Tibial artery (tissue), 4 donors: ENCODE results near the gene CRYL1.

Experiments
- DNase-seq, 2 donors: peaks; one replicate each; pipeline ENCODE4 v3.0.0-alpha.2; 2019
- H3K27ac ChIP-seq, 2 donors: fragments of 200-600 bp; sonication (generic) in 1 of 2; 1 replicate in 1 of 2; 2 replicates in 1 of 2; pipeline ENCODE4 v1.5.1; 2018 to 2019; ENCODE audit warnings: mild to moderate bottlenecking in 1 of 2
- H3K27me3 ChIP-seq, 2 donors: fragments of 200-600 bp; sonication (generic) in 1 of 2; one replicate each; pipeline versions ENCODE4 v1.5.1 to v1.6.0; 2016 to 2019
- H3K36me3 ChIP-seq, 3 donors: fragments of 200-600 bp; sonication (generic) in 2 of 3; one replicate each; pipeline ENCODE4 v1.5.1; 2016 to 2019; ENCODE audit warnings: mild to moderate bottlenecking in 2 of 3
- H3K4me1 ChIP-seq, 4 donors: fragments of 200-600 bp; sonication (generic) in 2 of 4; 1 replicate in 3 of 4; 2 replicates in 1 of 4; pipeline ENCODE4 v1.5.1; 2016 to 2019
- H3K4me3 ChIP-seq, 2 donors: fragments of 200-600 bp; sonication (generic) in 1 of 2; 1 replicate in 1 of 2; 2 replicates in 1 of 2; pipeline ENCODE4 v1.5.1; 2018 to 2019; ENCODE audit warnings: mild to moderate bottlenecking in 2 of 2
- H3K9me3 ChIP-seq, 3 donors: fragments of 200-600 bp; sonication (generic) in 1 of 3; one replicate each; pipeline ENCODE4 v1.5.1; 2016 to 2019
- CTCF ChIP-seq, 2 experiments: fragments of 200-600 bp in 1 of 2; fragments of 450-650 bp in 1 of 2; IDR thresholded peaks; one replicate each; pipeline ENCODE4 v1.5.1; 2017 to 2019; ENCODE audit warnings: antibody characterized with exemption in 2 of 2, mild to moderate bottlenecking in 1 of 2, moderate library complexity in 1 of 2
- intact Hi-C: fragments of 100-400 bp; cut with DNase I; formaldehyde crosslinking; loops from one replicate; pipeline ENCODE4 v1.15.0; 2023; ENCODE audit warnings: low total_unique reads

Gene CRYL1

GRCh38 chr13:20498129-20498528, 27.5 kb downstream of the CRYL1 start:
- Histone ChIP-seq H3K36me3 (no peaks in the 10 kb centered on the region), H3K4me1 (peaks cover 0 to 8% (median 0%) of the 10 kb centered on the region in 4 donors), H3K4me3 (no peak overlapping the region), H3K27me3 (no peaks in the 10 kb centered on the region), H3K27ac (no peak overlapping the region), H3K9me3 (no peaks in the 10 kb centered on the region)
- TF ChIP-seq CTCF (IDR thresholded peaks at IDR 0.05), result no peak
- no peak for DNase-seq
- intact Hi-C loops, result loop anchor here (10.0 kb wide), 2 partner anchors 217 to 337 kb away; no protein-coding TSS in a partner anchor

GRCh38 chr13:20497006-20497775, 28.5 kb downstream of the CRYL1 start:
- DNase-seq, result no peak
- H3K36me3 ChIP-seq, result no peaks in the 10 kb centered on the region
- intact Hi-C loops, result loop anchor here (10.0 kb wide), 2 partner anchors 218 to 338 kb away; no protein-coding TSS in a partner anchor
- no peak for TF ChIP-seq CTCF (IDR thresholded peaks at IDR 0.05)
- no peaks in the 10 kb centered on the region for H3K27me3 ChIP-seq
- no peak overlapping the region for H3K4me3 ChIP-seq
- H3K9me3 ChIP-seq, result no peaks in the 10 kb centered on the region
- peaks cover 0 to 8% (median 0%) of the 10 kb centered on the region in 4 donors for H3K4me1 ChIP-seq
- H3K27ac ChIP-seq, result no peak overlapping the region

DNA sequence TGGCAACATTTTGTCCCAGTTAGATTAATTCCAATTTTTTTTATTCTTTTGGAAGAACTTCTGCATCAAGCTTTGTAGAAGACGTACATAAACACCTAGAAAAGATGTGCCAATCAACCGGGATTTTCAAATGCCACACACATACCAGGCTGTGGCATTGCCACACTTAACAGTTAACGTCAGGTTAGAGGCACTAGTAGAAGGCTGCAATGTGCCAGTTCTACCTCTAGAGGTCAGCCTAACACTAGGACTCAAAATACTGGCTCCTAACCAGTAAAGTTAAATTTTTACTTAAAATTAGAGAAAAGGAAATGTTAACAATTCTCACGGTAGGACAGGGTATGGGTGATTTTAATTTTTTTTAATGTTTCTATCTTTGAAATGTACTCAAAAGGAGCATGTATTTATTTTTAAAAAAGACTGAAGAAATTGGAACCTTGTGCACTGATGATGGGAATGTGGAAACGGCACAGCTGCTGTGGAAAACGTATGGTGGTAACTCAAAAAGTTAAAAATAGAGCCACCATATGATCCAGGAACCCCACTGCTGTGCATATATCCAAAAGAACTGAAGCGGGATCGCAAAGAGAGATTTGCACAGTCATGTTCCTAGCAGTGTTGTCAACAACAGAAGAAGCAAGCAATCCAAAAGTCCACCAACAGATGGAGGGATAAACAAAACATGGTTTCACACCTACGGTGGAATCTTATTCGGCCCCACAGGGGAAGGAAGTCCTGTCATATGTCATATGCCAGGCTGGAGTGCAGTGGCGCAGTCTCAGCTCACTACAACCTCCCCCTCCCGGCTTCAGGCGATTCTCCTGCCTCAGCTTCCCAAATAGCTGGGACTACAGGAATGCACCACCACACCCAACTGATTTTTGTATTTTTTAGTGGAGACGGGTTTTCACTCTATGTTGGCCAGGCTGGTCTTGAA, 30.3 kb downstream of the CRYL1 start:
- TF ChIP-seq CTCF (IDR thresholded peaks at IDR 0.05), result peak; percentile 90 to 95
- Histone ChIP-seq H3K9me3 (no peaks in the 10 kb centered on the region), H3K27ac (no peak overlapping the region), H3K36me3 (no peaks in the 10 kb centered on the region), H3K27me3 (no peaks in the 10 kb centered on the region), H3K4me1 (peaks cover 0 to 8% (median 0%) of the 10 kb centered on the region in 4 donors), H3K4me3 (no peak overlapping the region)
- intact Hi-C loops, result loop anchor here (10.0 kb wide), 2 partner anchors 219 to 339 kb away; no protein-coding TSS in a partner anchor
- DNase-seq, result peak in 1 of 2 donors; percentile 78

DNA sequence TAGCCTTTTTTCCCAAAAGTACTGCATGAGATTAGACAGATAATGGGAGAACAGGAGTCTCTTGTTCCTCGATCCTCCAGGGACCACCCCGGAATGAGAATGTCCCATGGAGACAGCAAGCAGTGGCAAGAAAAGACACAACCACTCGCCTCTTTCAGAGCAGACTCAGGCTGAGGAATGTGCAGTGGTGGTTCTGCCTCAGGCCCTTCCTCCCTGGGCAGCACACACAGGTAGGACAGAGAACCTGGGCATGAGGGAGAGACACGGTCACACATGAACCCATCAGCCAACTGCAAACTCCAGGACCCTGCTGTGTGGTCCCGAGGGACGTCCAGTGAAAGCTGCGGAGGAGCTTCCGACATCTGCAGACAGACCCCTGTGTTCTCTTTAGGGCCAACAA, 31.0 kb downstream of the CRYL1 start:
- no peak for DNase-seq
- Histone ChIP-seq H3K4me3 (no peak overlapping the region), H3K27me3 (no peaks in the 10 kb centered on the region), H3K4me1 (peaks cover 0 to 8% (median 0%) of the 10 kb centered on the region in 4 donors), H3K27ac (no peak overlapping the region), H3K36me3 (no peaks in the 10 kb centered on the region), H3K9me3 (no peaks in the 10 kb centered on the region)
- intact Hi-C loops, result loop anchor here (5.0 to 10.0 kb wide), 3 partner anchors 220 to 433 kb away; no protein-coding TSS in a partner anchor
- no peak for TF ChIP-seq CTCF (IDR thresholded peaks at IDR 0.05)

DNA sequence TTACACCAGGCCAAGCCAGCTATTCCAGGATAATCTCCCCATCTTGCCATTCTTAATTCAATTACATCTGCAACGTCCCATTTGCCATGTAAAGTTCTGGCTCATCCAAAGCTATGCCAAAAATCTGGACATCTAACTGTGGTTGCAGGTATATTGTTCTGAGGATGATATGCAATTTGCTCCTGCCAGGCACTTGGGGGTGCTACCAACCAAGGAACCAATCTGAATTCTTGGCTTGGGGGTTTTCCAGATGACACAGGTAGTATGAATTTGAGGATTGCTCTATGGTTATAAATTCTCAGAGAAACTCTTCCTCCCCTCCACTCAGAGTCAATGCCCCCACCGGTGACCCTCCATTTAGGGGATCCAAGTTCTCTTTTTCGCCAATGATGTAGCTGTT, 33.0 kb downstream of the CRYL1 start:
- no peaks in the 10 kb centered on the region for H3K27me3 ChIP-seq
- H3K9me3 ChIP-seq, result no peaks in the 10 kb centered on the region
- no peak overlapping the region for H3K27ac ChIP-seq
- TF ChIP-seq CTCF (IDR thresholded peaks at IDR 0.05), result peak in 1 of 2 experiments; percentile 10
- intact Hi-C loops, result loop anchor here (5.0 to 10.0 kb wide), 3 partner anchors 222 to 435 kb away; no protein-coding TSS in a partner anchor
- peaks cover 0 to 15% (median 7%) of the 10 kb centered on the region in 3 donors for H3K36me3 ChIP-seq
- no peak for DNase-seq
- H3K4me1 ChIP-seq, result peaks cover 0 to 8% (median 0%) of the 10 kb centered on the region in 4 donors
- no peak overlapping the region for H3K4me3 ChIP-seq
